IMR-90 (cell line): ENCODE measurements around the gene NDFIP2. TPM values are rescaled to one million over a fixed set of nuclear protein-coding genes. Genes with fewer than 3 reads are reported as not detected.

Experiments used
- ATAC-seq: fragments of 200-7000 bp; cut with Tn5 transposase; 2 replicates; pipeline ENCODE4 v1.9.1; 2020; ENCODE audit warnings: low read depth, mild to moderate bottlenecking, moderate library complexity
- BruUV-seq: library from RNA; stranded (reverse); fragments of 400-500 nt; replicated peaks from 2 replicates; lab custom pipeline; 2021; lab: Mats Ljungman, UMichigan
- CTCF ChIA-PET: fragments of 300-600 bp; formaldehyde crosslinking; extraction: SDS; loops from one replicate; lab custom pipeline; 2021; ENCODE audit warnings: antibody characterized with exemption; lab: Yijun Ruan, JAX
- POLR2A ChIA-PET: fragments of 300-600 bp; sonication (Branson Sonifier 250); formaldehyde crosslinking; loops from one replicate; lab custom pipeline; 2022; ENCODE audit warnings: antibody characterized with exemption; ENCODE audit not compliant: unreplicated experiment; lab: Charles Lee
- DNase-seq: peaks from one replicate; pipeline ENCODE4 v3.0.0; 2013
- H2AFZ ChIP-seq: replicated peaks from 2 replicates; pipeline ENCODE3; 2013; ENCODE audit warnings: low read length, mild to moderate bottlenecking; ENCODE audit not compliant: poor library complexity
- H2AK5ac ChIP-seq: 2 replicates; pipeline ENCODE4 v1.6.1; 2013; ENCODE audit warnings: low read depth, low read length, inconsistent platforms
- H2AK9ac ChIP-seq: replicated peaks from 2 replicates; pipeline ENCODE3; 2013; ENCODE audit warnings: mild to moderate bottlenecking, low read depth, low read length, moderate library complexity; ENCODE audit not compliant: poor library complexity
- H2BK120ac ChIP-seq: 2 replicates; pipeline ENCODE4 v1.6.1; 2013; ENCODE audit warnings: low read depth, low read length, inconsistent platforms
- H2BK15ac ChIP-seq: 3 replicates; pipeline ENCODE4 v1.6.1; 2013; ENCODE audit warnings: low read depth, low read length, inconsistent platforms
- H2BK20ac ChIP-seq: 2 replicates; pipeline ENCODE4 v1.6.1; 2013; ENCODE audit warnings: low read depth, mild to moderate bottlenecking, inconsistent platforms, low read length, moderate library complexity
- H2BK5ac ChIP-seq: 2 replicates; pipeline ENCODE4 v1.6.1; 2013; ENCODE audit warnings: mild to moderate bottlenecking, low read depth, low read length, inconsistent platforms; ENCODE audit not compliant: poor library complexity, severe bottlenecking
- H3K14ac ChIP-seq: replicated peaks from 2 replicates; pipeline ENCODE4 v1.6.1; 2013; ENCODE audit warnings: low read depth, low read length, inconsistent platforms
- H3K18ac ChIP-seq: 2 replicates; pipeline ENCODE4 v1.6.1; 2013; ENCODE audit warnings: low read depth, low read length, control low read depth
- H3K23ac ChIP-seq: 2 replicates; pipeline ENCODE4 v1.6.1; 2013; ENCODE audit warnings: low read depth, low read length, inconsistent platforms
- H3K27ac ChIP-seq: 2 replicates; pipeline ENCODE4 v1.5.1; 2013; ENCODE audit warnings: mild to moderate bottlenecking, control low read depth, low read length; ENCODE audit not compliant: insufficient read depth
- H3K27me3 ChIP-seq: 2 replicates; pipeline ENCODE4 v1.6.1; 2013; ENCODE audit warnings: low read length; ENCODE audit not compliant: control insufficient read depth, insufficient read depth
- H3K36me3 ChIP-seq: 2 replicates; pipeline ENCODE4 v1.6.1; 2013; ENCODE audit warnings: low read length, mixed read lengths; ENCODE audit not compliant: control insufficient read depth, insufficient read depth
- H3K4ac ChIP-seq: 2 replicates; pipeline ENCODE4 v1.6.1; 2013; ENCODE audit warnings: low read depth, low read length, inconsistent platforms
- H3K4me1 ChIP-seq: 2 replicates; pipeline ENCODE4 v1.6.1; 2013; ENCODE audit warnings: low read length, mixed read lengths; ENCODE audit not compliant: control insufficient read depth, insufficient read depth
- H3K4me2 ChIP-seq: 2 replicates; pipeline ENCODE4 v1.6.1; 2013; ENCODE audit warnings: low read depth, mild to moderate bottlenecking, control low read depth, low read length, moderate library complexity
- H3K4me3 ChIP-seq: 2 replicates; pipeline ENCODE4 v1.5.1; 2013; ENCODE audit warnings: low read depth, mild to moderate bottlenecking, control low read depth, low read length, moderate library complexity; ENCODE audit not compliant: insufficient read depth
- H3K56ac ChIP-seq: 2 replicates; pipeline ENCODE4 v1.6.1; 2013; ENCODE audit warnings: low read length, inconsistent platforms; ENCODE audit not compliant: insufficient read depth; ENCODE audit errors: extremely low read depth
- H3K79me1 ChIP-seq, 2 experiments: 2 replicates each; pipeline ENCODE4 v1.6.1; 2013; ENCODE audit warnings: low read length in 2 of 2, inconsistent platforms in 1 of 2, low read depth in 1 of 2
- H3K9ac ChIP-seq: 2 replicates; pipeline ENCODE4 v1.6.1; 2013; ENCODE audit warnings: low read depth, low read length, control low read depth
- H3K9me1 ChIP-seq: 2 replicates; pipeline ENCODE4 v1.6.1; 2013; ENCODE audit warnings: low read length, inconsistent platforms; ENCODE audit not compliant: insufficient read depth
- H3K9me3 ChIP-seq: 2 replicates; pipeline ENCODE4 v1.6.1; 2013; ENCODE audit warnings: low read length; ENCODE audit not compliant: control insufficient read depth, insufficient read depth
- H4K20me1 ChIP-seq: 2 replicates; pipeline ENCODE4 v1.6.1; 2013; ENCODE audit warnings: low read length, inconsistent platforms; ENCODE audit not compliant: insufficient read depth
- H4K5ac ChIP-seq: 2 replicates; pipeline ENCODE4 v1.6.1; 2013; ENCODE audit warnings: mild to moderate bottlenecking, low read depth, low read length, control low read depth
- H4K8ac ChIP-seq, 2 experiments: 2 replicates each; pipeline ENCODE4 v1.6.1; 2013; ENCODE audit warnings: low read depth in 2 of 2, low read length in 2 of 2, control low read depth in 1 of 2, inconsistent platforms in 1 of 2
- H4K91ac ChIP-seq: 2 replicates; pipeline ENCODE4 v1.6.1; 2013; ENCODE audit warnings: low read depth, low read length, inconsistent platforms; ENCODE audit not compliant: insufficient read depth
- BHLHE40 ChIP-seq: fragments of 150-350 bp; IDR thresholded peaks from 2 replicates; pipeline ENCODE4 v1.6.1; 2016; ENCODE audit warnings: mild to moderate bottlenecking, low read depth, low read length
- CEBPB ChIP-seq: IDR thresholded peaks from 2 replicates; pipeline ENCODE4 v1.6.1; 2012; ENCODE audit warnings: low read depth, low read length, improper control_type of control experiment
- CHD1 ChIP-seq: IDR thresholded peaks from 2 replicates; pipeline ENCODE4 v1.6.1; 2012; ENCODE audit warnings: low read depth, low read length, improper control_type of control experiment
- FOS ChIP-seq: fragments of 150-350 bp; IDR thresholded peaks from 2 replicates; pipeline ENCODE4 v1.6.1; 2016; ENCODE audit warnings: low read depth, low read length
- MAFK ChIP-seq: IDR thresholded peaks from 2 replicates; pipeline ENCODE4 v1.6.1; 2012; ENCODE audit warnings: low read depth, low read length, improper control_type of control experiment
- MAZ ChIP-seq: IDR thresholded peaks from 2 replicates; pipeline ENCODE4 v1.6.1; 2012; ENCODE audit warnings: low read depth, mild to moderate bottlenecking, low read length, improper control_type of control experiment, moderate library complexity, borderline replicate concordance
- MXI1 ChIP-seq: IDR thresholded peaks from 2 replicates; pipeline ENCODE4 v1.6.1; 2012; ENCODE audit warnings: low read depth, mild to moderate bottlenecking, low read length, moderate library complexity, borderline replicate concordance
- NFE2L2 ChIP-seq: fragments of 150-350 bp; IDR thresholded peaks from 2 replicates; pipeline ENCODE4 v1.6.1; 2016; ENCODE audit warnings: low read depth, mild to moderate bottlenecking, low read length
- RAD21 ChIP-seq: IDR thresholded peaks from 2 replicates; pipeline ENCODE4 v1.6.1; 2012; ENCODE audit warnings: low read length, improper control_type of control experiment
- RCOR1 ChIP-seq: IDR thresholded peaks from 2 replicates; pipeline ENCODE4 v1.6.1; 2012; ENCODE audit warnings: mild to moderate bottlenecking, low read length, improper control_type of control experiment; ENCODE audit not compliant: insufficient replicate concordance
- RFX5 ChIP-seq: IDR thresholded peaks from 2 replicates; pipeline ENCODE4 v1.8.0; 2012; ENCODE audit warnings: low read depth, mild to moderate bottlenecking, low read length, moderate library complexity
- SMC3 ChIP-seq: fragments of 150-350 bp; IDR thresholded peaks from 2 replicates; pipeline ENCODE4 v1.6.1; 2016; ENCODE audit warnings: low read depth, mild to moderate bottlenecking, antibody characterized with exemption, low read length, moderate library complexity
- WGBS, 2 experiments: methylation state at CpG; one replicate each; pipeline versions ENCODE4 v1.1.5 to v1.1.7; 2013; ENCODE audit warnings: missing lambda C conversion rate in 2 of 2; ENCODE audit not compliant: insufficient read length in 1 of 2; ENCODE audit errors: extremely low coverage in 2 of 2; 5-methylcytosine and 5-hydroxymethylcytosine counted together
- dilution Hi-C: fragments of 300-500 bp; cut with HindIII; formaldehyde crosslinking; loops from one replicate; pipeline ENCODE4 v1.14.3; 2018; ENCODE audit warnings: low sequenced_read_pairs; ENCODE audit not compliant: unreplicated experiment
- in situ Hi-C: fragments of 300-500 bp; cut with MboI; formaldehyde crosslinking; loops from 3 replicates; pipeline ENCODE4 v1.14.3; 2019; ENCODE audit warnings: low sequenced_read_pairs, inconsistent platforms, mixed read lengths
- intact Hi-C: fragments of 100-400 bp; cut with micrococcal nuclease; formaldehyde crosslinking; loops from 2 replicates; pipeline ENCODE4 v1.10.0; 2022
- polyA plus RNA-seq, 3 experiments: library from polyadenylated mRNA; depleted of rRNA; stranded (reverse); fragments of >200 nt; gene quantifications; 2 replicates each; pipeline ENCODE4 v1.2.3, GENCODE V29; 2012; ENCODE audit warnings: low replicate concordance in 1 of 3
- total RNA-seq: library from RNA; depleted of rRNA; stranded (reverse); fragments of >200 nt; gene quantifications from 2 replicates; pipeline ENCODE4 v1.2.3, GENCODE V29; 2012
- TF ChIP-seq, protein P1 (sequence below): fragments of 150-350 bp; IDR thresholded peaks from 2 replicates; pipeline ENCODE4 v1.6.1; 2017; ENCODE audit warnings: mild to moderate bottlenecking, antibody characterized with exemption, low read length, low read depth
- TF ChIP-seq, protein P2 (sequence below): conservative IDR thresholded peaks from 2 replicates; pipeline ENCODE4 v1.5.1; 2012; ENCODE audit warnings: mild to moderate bottlenecking, low read depth, low read length, improper control_type of control experiment
- TF ChIP-seq, protein P3 (sequence below): fragments of 150-350 bp; IDR thresholded peaks from 2 replicates; pipeline ENCODE4 v1.6.1; 2016; ENCODE audit warnings: low read depth, mild to moderate bottlenecking, low read length, moderate library complexity, borderline replicate concordance

The NDFIP2 gene
- total and polyA plus RNA-seq, 2 of the 4 experiments (the other 2 are of a cell fraction) = 23.8 to 25.8 TPM

DNA sequence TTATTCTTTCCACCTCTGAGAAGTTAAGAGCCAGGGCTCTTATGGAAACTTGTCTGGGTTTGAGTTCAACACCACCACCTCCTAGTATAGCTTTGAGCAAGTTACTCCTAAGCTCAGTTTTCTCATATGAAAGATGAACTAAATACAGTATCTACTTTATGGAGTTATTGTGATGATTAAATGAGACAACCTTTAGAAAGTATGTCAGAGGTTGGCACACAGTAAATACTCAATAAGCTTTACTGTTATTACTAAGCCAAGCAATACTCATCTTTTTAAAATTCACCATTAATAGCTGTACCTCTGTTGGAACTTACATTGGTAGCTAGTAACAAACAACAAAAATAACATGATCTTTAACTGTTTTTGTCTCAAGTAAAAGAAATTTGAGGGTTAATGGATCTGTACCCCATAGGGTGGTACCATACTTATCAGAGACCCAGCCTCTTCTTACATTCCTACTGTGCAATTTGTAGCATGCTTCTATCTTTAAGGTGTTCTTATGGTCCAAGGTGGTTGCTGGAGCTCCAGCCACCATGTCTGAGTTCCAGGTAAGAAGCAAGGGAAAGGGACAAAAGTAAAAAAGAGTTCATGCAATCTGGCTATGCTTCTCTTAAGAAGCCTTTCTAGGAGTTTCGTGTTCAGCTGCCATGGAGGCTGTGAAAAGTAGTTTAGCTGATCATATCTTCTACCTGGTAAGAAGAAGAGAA lies 24.1 kb upstream of the NDFIP2 start:
- no peaks in the 10 kb centered on the region for H3K9me1 ChIP-seq
- H3K9ac ChIP-seq = no peak overlapping the region
- H3K14ac ChIP-seq = no peak overlapping the region
- no peak overlapping the region for H2BK5ac ChIP-seq
- no peak overlapping the region for H4K91ac ChIP-seq
- ATAC-seq (no peak), DNase-seq (no peak)
- in situ Hi-C loops = no loop called here
- no peak overlapping the region for H4K5ac ChIP-seq
- no peaks in the 10 kb centered on the region for H3K27me3 ChIP-seq
- ChIA-PET CTCF (interaction anchor here (0.6 kb wide), 1 partner anchor 37 kb away, joined by 3 read pairs; no protein-coding TSS in a partner anchor), POLR2A (interaction anchor here (0.6 kb wide), 1 partner anchor 29 kb away, joined by 3 read pairs; no protein-coding TSS in a partner anchor)
- H2AFZ ChIP-seq = no peak overlapping the region
- no peak overlapping the region for H2BK15ac ChIP-seq
- H3K36me3 ChIP-seq = no peaks in the 10 kb centered on the region
- H4K8ac ChIP-seq = no peak overlapping the region
- H3K27ac ChIP-seq = no peak overlapping the region
- no peak overlapping the region for H3K56ac ChIP-seq
- H3K23ac ChIP-seq = no peak overlapping the region
- no peaks in the 10 kb centered on the region for H3K79me1 ChIP-seq
- no peaks in the 10 kb centered on the region for H4K20me1 ChIP-seq
- no peaks in the 10 kb centered on the region for H3K9me3 ChIP-seq
- TF ChIP-seq CHD1 = no peak
- no peak for TF ChIP-seq MXI1
- no peak for TF ChIP-seq CEBPB
- no peak for TF ChIP-seq MAFK
- TF ChIP-seq RCOR1 = no peak
- no peak for TF ChIP-seq FOS
- TF ChIP-seq, protein P1, sequence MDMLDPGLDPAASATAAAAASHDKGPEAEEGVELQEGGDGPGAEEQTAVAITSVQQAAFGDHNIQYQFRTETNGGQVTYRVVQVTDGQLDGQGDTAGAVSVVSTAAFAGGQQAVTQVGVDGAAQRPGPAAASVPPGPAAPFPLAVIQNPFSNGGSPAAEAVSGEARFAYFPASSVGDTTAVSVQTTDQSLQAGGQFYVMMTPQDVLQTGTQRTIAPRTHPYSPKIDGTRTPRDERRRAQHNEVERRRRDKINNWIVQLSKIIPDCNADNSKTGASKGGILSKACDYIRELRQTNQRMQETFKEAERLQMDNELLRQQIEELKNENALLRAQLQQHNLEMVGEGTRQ = no peak
- no peak for TF ChIP-seq BHLHE40
- no peak for TF ChIP-seq RAD21
- no peak for TF ChIP-seq RFX5
- no peak for TF ChIP-seq MAZ
- TF ChIP-seq, protein P2, sequence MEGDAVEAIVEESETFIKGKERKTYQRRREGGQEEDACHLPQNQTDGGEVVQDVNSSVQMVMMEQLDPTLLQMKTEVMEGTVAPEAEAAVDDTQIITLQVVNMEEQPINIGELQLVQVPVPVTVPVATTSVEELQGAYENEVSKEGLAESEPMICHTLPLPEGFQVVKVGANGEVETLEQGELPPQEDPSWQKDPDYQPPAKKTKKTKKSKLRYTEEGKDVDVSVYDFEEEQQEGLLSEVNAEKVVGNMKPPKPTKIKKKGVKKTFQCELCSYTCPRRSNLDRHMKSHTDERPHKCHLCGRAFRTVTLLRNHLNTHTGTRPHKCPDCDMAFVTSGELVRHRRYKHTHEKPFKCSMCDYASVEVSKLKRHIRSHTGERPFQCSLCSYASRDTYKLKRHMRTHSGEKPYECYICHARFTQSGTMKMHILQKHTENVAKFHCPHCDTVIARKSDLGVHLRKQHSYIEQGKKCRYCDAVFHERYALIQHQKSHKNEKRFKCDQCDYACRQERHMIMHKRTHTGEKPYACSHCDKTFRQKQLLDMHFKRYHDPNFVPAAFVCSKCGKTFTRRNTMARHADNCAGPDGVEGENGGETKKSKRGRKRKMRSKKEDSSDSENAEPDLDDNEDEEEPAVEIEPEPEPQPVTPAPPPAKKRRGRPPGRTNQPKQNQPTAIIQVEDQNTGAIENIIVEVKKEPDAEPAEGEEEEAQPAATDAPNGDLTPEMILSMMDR = no peak
- TF ChIP-seq SMC3 = no peak
- TF ChIP-seq, protein P3, sequence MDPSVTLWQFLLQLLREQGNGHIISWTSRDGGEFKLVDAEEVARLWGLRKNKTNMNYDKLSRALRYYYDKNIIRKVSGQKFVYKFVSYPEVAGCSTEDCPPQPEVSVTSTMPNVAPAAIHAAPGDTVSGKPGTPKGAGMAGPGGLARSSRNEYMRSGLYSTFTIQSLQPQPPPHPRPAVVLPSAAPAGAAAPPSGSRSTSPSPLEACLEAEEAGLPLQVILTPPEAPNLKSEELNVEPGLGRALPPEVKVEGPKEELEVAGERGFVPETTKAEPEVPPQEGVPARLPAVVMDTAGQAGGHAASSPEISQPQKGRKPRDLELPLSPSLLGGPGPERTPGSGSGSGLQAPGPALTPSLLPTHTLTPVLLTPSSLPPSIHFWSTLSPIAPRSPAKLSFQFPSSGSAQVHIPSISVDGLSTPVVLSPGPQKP = no peak
- no peak for TF ChIP-seq NFE2L2
- no peak overlapping the region for H2AK9ac ChIP-seq
- H3K4me3 ChIP-seq = no peak overlapping the region
- H2BK20ac ChIP-seq = no peak overlapping the region
- H2BK120ac ChIP-seq = no peak overlapping the region
- dilution Hi-C loops = no loop called here
- no TSS peak for BruUV-seq
- H3K4ac ChIP-seq = no peak overlapping the region
- no CpG with 5 or more reads among the region's 1 CpG for WGBS, 2 experiments
- intact Hi-C loops = no loop called here
- H3K4me2 ChIP-seq = no peak overlapping the region
- no peaks in the 10 kb centered on the region; the same call in 1 of the 2 replicates for H3K4me1 ChIP-seq
- H3K18ac ChIP-seq = no peak overlapping the region
- H2AK5ac ChIP-seq = no peak overlapping the region
